ENCODE measurements around the gene BCL2L15. TPM values are rescaled to one million over a fixed set of nuclear protein-coding genes. Genes with fewer than 3 reads are reported as not detected.

BCL2L15 gene
- total RNA-seq, 1 donor from 2014 or later = 0.06 TPM

DNA sequence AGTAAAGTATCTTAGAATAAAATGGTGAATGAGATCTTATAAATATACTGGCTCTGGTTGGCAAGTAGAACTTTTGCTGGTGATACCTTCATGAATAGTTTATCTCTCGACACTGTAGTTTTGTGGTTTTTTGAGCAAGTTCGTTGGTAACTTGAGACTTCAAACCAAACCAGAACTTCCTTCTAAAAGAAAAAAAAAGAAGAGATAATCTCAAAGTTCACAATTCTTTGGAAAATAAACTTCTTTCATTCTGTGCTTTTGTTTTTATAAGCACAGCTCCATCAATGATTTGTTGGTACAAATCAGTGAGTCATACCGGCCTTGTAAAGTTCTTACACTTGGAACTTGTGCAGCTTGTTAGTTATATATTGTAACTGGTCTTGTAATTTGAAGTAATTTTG is 44.1 kb upstream of the BCL2L15 start:
- no peak for DNase-seq (ENCODE audit: low read depth)
- peak overlapping the region; percentile 64 for H3K4me3 ChIP-seq (ENCODE audit: low read depth, low read length)
- TF ChIP-seq, protein P1, sequence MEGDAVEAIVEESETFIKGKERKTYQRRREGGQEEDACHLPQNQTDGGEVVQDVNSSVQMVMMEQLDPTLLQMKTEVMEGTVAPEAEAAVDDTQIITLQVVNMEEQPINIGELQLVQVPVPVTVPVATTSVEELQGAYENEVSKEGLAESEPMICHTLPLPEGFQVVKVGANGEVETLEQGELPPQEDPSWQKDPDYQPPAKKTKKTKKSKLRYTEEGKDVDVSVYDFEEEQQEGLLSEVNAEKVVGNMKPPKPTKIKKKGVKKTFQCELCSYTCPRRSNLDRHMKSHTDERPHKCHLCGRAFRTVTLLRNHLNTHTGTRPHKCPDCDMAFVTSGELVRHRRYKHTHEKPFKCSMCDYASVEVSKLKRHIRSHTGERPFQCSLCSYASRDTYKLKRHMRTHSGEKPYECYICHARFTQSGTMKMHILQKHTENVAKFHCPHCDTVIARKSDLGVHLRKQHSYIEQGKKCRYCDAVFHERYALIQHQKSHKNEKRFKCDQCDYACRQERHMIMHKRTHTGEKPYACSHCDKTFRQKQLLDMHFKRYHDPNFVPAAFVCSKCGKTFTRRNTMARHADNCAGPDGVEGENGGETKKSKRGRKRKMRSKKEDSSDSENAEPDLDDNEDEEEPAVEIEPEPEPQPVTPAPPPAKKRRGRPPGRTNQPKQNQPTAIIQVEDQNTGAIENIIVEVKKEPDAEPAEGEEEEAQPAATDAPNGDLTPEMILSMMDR (conservative IDR thresholded peaks at IDR 0.05; ENCODE audit: low read depth, low read length) = no peak

DNA sequence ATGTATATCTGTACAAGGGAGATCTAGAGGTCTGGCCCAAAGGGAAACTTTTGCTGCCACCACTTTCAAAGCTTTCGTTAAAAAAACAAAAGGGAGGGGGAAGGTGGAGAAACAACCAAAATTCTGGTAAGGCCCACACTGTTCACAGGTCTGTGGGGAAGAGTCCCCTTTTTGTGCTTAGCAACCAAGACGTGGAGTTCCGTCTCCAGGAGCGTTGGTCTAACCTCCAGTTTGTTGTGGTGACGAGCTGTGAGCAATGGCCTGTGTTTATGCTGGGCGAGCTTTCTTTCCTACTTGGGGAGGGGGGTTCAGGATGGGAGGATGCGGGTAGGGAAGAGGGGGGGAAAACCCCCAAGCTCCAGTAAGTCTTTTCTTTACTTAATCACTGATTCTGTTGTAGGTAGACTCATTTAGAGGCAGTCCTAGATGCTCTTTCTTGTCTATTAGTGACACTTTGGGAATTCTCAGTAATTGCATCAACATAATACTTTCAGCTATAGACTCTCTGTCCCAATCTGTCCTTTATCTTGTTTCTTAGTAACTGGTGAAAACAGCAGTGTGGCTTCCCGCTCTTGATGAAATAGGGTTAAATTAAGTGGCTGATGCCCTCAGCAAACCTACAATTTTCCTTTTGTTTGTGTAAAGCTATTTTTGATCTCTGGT is 43.2 kb upstream of the BCL2L15 start:
- TF ChIP-seq, protein P1 (conservative IDR thresholded peaks at IDR 0.05; ENCODE audit: low read depth, low read length) = no peak
- peak overlapping the region; percentile 64 for H3K4me3 ChIP-seq (ENCODE audit: low read depth, low read length)
- DNase-seq (ENCODE audit: low read depth) = no peak

DNA sequence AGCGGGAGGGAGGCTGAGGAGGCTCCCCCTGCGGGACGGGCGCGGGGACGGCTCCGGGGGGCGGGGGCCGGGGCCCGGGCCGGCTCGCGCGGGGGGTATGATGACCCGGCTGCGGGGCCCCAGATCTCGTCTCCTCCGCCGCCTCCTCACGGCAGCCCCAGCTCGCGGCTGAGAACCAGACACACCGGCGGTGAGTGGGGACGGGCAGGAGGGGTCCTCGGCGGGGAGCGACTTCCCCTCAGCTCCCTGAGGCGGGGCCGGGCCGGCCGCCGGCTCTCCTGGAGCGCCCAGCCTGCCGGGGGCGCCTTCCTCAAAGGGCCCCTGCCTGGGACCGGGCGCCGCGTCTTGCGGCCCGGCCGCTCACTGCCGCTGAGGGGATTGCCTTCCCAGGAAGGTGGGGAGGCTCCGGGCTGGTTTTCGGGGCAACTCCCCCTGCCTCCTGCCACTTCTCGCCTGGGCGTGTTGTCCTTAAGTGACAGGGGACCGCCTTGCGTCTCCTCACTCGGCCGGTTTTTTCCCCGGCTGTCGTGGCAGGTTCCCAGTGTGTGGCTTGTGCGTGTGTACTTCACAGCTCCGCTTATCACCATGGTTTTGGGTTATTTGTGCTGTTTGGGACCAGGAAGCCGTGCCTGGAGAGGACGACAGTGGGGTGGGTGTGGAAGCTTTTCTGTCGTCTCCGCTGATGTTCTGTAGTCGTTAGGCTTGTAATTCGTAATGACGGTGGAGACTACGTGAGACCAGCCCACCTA is 42.5 kb upstream of the BCL2L15 start:
- peak overlapping the region; percentile 64 for H3K4me3 ChIP-seq (ENCODE audit: low read depth, low read length)
- TF ChIP-seq, protein P1 (conservative IDR thresholded peaks at IDR 0.05; ENCODE audit: low read depth, low read length) = peak; percentile 23
- DNase-seq (ENCODE audit: low read depth) = no peak

DNA sequence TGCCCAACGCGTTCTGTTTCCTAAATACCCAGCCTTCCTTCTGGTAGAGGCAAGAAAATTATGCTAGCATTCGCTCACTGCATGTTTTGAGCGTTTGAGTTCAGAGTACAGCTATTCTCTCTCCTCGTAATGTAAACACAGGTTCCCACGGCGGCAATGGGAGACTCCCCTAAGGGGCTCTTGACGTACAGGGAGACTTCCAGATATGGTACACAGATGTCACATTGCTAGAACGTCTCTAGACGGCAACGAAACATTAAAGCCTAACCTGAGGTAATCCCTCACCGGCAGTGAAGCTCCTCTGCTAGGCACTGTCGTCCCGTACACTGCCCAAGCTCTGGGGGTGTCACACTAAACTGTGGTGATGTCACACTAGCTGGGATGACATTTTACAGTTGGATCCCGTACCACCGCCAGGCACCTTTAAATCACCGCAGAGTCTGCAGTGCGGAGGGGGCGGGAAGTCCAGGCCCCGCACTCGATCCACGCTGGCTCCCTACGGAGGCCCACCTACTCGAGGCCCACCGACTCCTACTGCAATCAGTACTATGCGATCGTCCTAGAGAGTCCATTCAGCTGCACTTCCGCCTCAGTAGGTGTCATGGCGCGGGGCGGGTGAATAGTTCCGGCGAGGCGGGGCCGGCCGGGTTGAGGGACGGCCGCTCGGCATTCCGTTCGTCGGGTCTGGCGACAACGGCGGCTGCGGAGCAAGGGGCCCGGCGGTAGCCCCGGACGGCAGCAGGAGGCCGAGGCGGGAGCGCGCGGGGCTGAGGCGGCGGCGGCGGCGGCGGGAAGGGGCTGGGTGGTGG is 41.8 kb upstream of the BCL2L15 start, which contains the start of gene HIPK1:
Gene HIPK1 (plus strand): TSS at position 384 of the 809 bp plus-strand sequence.
- TF ChIP-seq, protein P1 (conservative IDR thresholded peaks at IDR 0.05; ENCODE audit: low read depth, low read length) = no peak
- H3K4me3 ChIP-seq (ENCODE audit: low read depth, low read length) = peak within 1 kb of the TSS; percentile 64
- no peak for DNase-seq (ENCODE audit: low read depth)

DNA sequence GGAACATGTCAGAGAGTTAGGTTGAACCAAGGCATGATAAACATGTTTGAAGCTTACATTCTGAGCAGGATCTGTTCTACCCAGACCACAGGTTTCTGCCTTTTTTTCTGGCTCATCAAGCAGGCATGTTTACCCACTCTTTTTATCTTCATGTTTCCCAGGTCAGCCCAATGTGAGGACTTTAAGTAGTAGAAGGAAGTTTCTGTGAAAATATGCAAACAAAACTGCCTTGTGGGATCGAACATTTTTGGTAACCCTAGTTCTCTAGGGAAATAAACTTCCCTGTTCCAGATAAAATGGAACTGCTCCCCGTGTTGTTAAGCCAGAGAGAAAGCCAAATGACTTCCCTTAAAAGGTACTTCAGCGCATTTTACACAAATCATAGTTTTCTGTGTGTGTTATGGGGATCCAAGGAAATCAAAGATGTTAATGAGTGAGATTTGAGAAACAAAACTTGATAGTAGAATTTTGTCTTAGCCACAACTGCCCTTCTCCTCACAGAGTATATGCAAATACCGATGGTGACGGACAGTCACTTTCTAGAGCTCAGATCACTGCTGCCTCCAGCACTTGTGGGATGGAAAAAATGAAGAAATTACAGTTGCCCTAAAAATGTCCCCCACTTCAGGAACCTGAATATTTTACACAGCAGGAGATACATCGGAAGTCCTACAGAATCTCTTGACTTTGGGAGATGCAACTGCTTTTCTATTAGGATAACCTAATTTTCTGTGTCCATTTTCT is 41.0 kb upstream of the BCL2L15 start:
- no peak for DNase-seq (ENCODE audit: low read depth)
- TF ChIP-seq, protein P1 (conservative IDR thresholded peaks at IDR 0.05; ENCODE audit: low read depth, low read length) = no peak
- H3K4me3 ChIP-seq (ENCODE audit: low read depth, low read length) = peak overlapping the region; percentile 64

DNA sequence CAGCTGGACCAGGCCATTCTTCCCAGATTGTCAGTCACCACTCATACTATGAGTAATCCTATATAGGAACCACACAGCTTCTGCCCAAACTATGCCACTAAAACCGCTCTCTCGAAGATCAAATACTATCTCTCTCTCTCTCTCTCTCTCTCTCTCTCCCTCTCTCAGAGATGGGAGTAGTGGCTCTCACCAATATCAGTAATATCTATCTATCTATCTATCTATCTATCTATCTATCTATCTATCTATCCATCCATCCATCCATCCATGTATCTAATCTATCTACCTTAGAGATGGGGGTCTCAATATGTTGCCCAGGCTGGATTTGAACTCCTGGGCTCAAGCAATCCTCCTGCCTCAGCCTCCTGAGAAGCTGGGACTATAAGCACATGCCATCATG is 37.1 kb upstream of the BCL2L15 start:
- TF ChIP-seq, protein P1 (conservative IDR thresholded peaks at IDR 0.05; ENCODE audit: low read depth, low read length) = no peak
- H3K4me3 ChIP-seq (ENCODE audit: low read depth, low read length) = no peak overlapping the region
- DNase-seq (ENCODE audit: low read depth) = no peak
